Measurements from ENCODE around the gene TIGD3.

DNA sequence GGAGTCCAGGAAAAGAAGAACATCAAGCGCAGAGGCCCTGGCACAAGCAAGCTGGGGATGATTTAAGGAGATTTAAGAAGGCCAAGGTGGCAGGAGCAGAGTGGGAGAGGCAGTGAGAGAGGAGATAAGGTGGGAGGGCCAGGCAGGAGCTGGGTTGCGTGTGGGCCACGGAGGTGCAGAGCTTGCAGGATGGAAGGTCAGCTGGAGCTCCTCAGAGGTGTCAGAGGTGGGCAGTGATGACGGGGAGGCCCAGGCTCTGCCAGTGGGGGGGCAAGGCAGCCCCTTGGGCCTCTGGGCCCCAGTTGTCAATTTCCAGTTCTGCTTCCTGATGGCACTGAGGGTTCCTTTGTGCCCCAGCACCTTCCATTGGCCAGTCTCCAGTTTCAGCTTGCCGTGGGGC, 38.3 kb downstream of the TIGD3 start:
- TF ChIP-seq, protein P1, sequence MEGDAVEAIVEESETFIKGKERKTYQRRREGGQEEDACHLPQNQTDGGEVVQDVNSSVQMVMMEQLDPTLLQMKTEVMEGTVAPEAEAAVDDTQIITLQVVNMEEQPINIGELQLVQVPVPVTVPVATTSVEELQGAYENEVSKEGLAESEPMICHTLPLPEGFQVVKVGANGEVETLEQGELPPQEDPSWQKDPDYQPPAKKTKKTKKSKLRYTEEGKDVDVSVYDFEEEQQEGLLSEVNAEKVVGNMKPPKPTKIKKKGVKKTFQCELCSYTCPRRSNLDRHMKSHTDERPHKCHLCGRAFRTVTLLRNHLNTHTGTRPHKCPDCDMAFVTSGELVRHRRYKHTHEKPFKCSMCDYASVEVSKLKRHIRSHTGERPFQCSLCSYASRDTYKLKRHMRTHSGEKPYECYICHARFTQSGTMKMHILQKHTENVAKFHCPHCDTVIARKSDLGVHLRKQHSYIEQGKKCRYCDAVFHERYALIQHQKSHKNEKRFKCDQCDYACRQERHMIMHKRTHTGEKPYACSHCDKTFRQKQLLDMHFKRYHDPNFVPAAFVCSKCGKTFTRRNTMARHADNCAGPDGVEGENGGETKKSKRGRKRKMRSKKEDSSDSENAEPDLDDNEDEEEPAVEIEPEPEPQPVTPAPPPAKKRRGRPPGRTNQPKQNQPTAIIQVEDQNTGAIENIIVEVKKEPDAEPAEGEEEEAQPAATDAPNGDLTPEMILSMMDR (IDR thresholded peaks at IDR 0.05; ENCODE audit: insufficient read depth, low read length, poor library complexity, severe bottlenecking), result no peak
- no peak for TF ChIP-seq EZH2phosphoT487 (conservative IDR thresholded peaks at IDR 0.05; ENCODE audit: low read length)

All from SU-DHL-6 (cell line).